HEK293 (cell line): ENCODE results near the gene CORO7.

Experiments used
- CTCF ChIA-PET: fragments of 350-600 bp; formaldehyde crosslinking; extraction: SDS; loops from one replicate; lab custom pipeline; 2021; ENCODE audit warnings: antibody characterized with exemption; lab: Yijun Ruan, JAX
- POLR2A ChIA-PET: fragments of 300-600 bp; formaldehyde crosslinking; extraction: SDS; loops from one replicate; lab custom pipeline; 2020; ENCODE audit warnings: antibody characterized with exemption, inconsistent platforms; lab: Yijun Ruan, JAX
- H3K27ac ChIP-seq: fragments of 200-500 bp; sonication (Bioruptor generic); 2 replicates; pipeline ENCODE4 v1.5.1; 2014; ENCODE audit warnings: low read depth, low read length, control low read depth, inconsistent platforms; ENCODE audit errors: extremely low read depth
- H3K36me3 ChIP-seq, 2 experiments: fragments of 200-500 bp in 1 of 2; sonication (Bioruptor generic) in 1 of 2; 1 replicate in 1 of 2; 2 replicates in 1 of 2; pipeline ENCODE4 v1.5.1; 2014 to 2017; ENCODE audit warnings: inconsistent platforms in 2 of 2, low read length in 2 of 2; ENCODE audit not compliant: control insufficient read depth in 2 of 2, insufficient read depth in 1 of 2
- H3K4me1 ChIP-seq: fragments of 200-500 bp; sonication (Bioruptor generic); 2 replicates; pipeline ENCODE4 v1.5.1; 2014; ENCODE audit warnings: mild to moderate bottlenecking, low read length, inconsistent platforms; ENCODE audit not compliant: control insufficient read depth, insufficient read depth
- H3K4me3 ChIP-seq: 2 replicates; pipeline ENCODE4 v1.5.1; 2011; ENCODE audit warnings: low read depth, mild to moderate bottlenecking, control low read depth, low read length, moderate library complexity
- H3K9me3 ChIP-seq: fragments of 200-500 bp; sonication (Bioruptor generic); 2 replicates; pipeline ENCODE4 v1.5.1; 2014; ENCODE audit warnings: low read depth, low read length, inconsistent platforms; ENCODE audit not compliant: control insufficient read depth, insufficient read depth
- EGR2 ChIP-seq: fragments of 450-650 bp; formaldehyde crosslinking; IDR thresholded peaks from 2 replicates; pipeline ENCODE4 v1.5.1; 2016; ENCODE audit warnings: low read depth, missing biosample characterization, missing genetic modification characterization
- SP2 ChIP-seq: fragments of 450-650 bp; formaldehyde crosslinking; IDR thresholded peaks from 2 replicates; pipeline ENCODE4 v1.5.1; 2016; ENCODE audit warnings: missing biosample characterization, missing genetic modification characterization
- ZBTB21 ChIP-seq: fragments of 450-650 bp; formaldehyde crosslinking; IDR thresholded peaks from 2 replicates; pipeline ENCODE4 v1.5.1; 2017; ENCODE audit warnings: missing biosample characterization, missing genetic modification characterization
- ZNF10 ChIP-seq: fragments of 450-650 bp; formaldehyde crosslinking; IDR thresholded peaks from 2 replicates; pipeline ENCODE4 v1.5.1; 2017; ENCODE audit warnings: missing biosample characterization, missing genetic modification characterization
- ZNF132 ChIP-seq: fragments of 450-650 bp; formaldehyde crosslinking; IDR thresholded peaks from 2 replicates; pipeline ENCODE4 v1.5.1; 2017; ENCODE audit warnings: missing biosample characterization, missing genetic modification characterization, borderline replicate concordance
- ZNF423 ChIP-seq: fragments of 450-650 bp; formaldehyde crosslinking; IDR thresholded peaks from 2 replicates; pipeline ENCODE4 v1.5.1; 2016; ENCODE audit warnings: missing biosample characterization, missing genetic modification characterization
- ZNF660 ChIP-seq: fragments of 450-650 bp; IDR thresholded peaks from 2 replicates; pipeline ENCODE4 v1.5.1; 2018; ENCODE audit warnings: missing biosample characterization, mild to moderate bottlenecking, missing genetic modification characterization
- ZNF670 ChIP-seq: fragments of 450-650 bp; formaldehyde crosslinking; IDR thresholded peaks from 2 replicates; pipeline ENCODE4 v1.5.1; 2016; ENCODE audit warnings: missing biosample characterization, missing genetic modification characterization, low read depth
- ZNF677 ChIP-seq: fragments of 450-650 bp; IDR thresholded peaks from 2 replicates; pipeline ENCODE4 v1.5.0; 2018; ENCODE audit warnings: missing biosample characterization, mild to moderate bottlenecking, missing genetic modification characterization, moderate library complexity
- TF ChIP-seq, protein P1 (sequence below): fragments of 450-650 bp; formaldehyde crosslinking; IDR thresholded peaks from 2 replicates; pipeline ENCODE4 v1.5.1; 2016; ENCODE audit warnings: missing biosample characterization, missing genetic modification characterization
- TF ChIP-seq, protein P2 (sequence below): fragments of 450-650 bp; formaldehyde crosslinking; IDR thresholded peaks from 2 replicates; pipeline ENCODE4 v1.5.1; 2016; ENCODE audit warnings: missing biosample characterization, missing genetic modification characterization
- TF ChIP-seq, protein P3 (sequence below): fragments of 450-650 bp; formaldehyde crosslinking; IDR thresholded peaks from 2 replicates; pipeline ENCODE4 v1.5.1; 2016; ENCODE audit warnings: missing biosample characterization, missing genetic modification characterization, low read depth
- TF ChIP-seq, protein P4 (sequence below): fragments of 450-650 bp; formaldehyde crosslinking; IDR thresholded peaks from 2 replicates; pipeline ENCODE4 v1.5.1; 2016; ENCODE audit warnings: missing biosample characterization, missing genetic modification characterization

CORO7 gene

DNA sequence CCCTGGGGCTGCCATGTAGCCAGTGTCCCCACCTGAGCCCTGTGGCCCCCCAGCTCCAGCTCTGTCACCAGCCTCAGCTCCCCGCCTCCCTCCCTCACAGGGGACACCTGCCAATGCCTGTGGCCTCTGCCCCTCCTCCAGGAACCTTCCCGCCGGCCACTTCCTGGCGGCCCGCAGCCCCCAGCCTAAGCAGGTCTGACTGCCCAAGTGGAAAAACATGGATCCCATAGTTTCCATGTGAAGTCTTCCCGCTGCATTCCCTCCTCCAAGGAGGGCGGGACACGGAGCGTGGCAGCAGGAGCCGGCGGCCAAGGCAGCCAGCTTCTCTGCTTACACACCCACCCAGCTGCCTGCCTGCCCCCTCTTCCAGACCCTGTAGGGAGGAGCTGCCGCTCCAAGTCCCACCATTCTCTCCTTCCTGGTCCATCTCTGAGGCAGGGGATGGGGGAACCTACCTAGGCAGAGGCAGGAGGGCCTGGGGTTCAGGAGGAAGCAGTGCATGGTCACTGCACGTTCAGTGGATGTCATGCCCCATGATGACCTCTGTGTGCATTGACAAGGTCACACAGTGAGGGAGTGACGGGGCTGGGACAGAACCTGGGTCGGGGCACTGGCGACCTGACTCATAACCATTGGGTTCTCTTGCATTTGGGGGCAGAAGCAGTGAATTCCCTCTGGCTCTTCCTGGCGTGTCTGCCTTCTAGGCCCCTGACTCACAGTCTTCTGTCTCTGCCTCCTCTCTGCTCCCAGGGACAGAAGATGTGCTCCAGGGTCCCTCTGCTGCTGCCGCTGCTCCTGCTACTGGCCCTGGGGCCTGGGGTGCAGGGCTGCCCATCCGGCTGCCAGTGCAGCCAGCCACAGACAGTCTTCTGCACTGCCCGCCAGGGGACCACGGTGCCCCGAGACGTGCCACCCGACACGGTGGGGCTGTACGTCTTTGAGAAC is 36.0 kb downstream of the CORO7 start (continued):
- TF ChIP-seq, protein P1, sequence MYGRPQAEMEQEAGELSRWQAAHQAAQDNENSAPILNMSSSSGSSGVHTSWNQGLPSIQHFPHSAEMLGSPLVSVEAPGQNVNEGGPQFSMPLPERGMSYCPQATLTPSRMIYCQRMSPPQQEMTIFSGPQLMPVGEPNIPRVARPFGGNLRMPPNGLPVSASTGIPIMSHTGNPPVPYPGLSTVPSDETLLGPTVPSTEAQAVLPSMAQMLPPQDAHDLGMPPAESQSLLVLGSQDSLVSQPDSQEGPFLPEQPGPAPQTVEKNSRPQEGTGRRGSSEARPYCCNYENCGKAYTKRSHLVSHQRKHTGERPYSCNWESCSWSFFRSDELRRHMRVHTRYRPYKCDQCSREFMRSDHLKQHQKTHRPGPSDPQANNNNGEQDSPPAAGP (tag by site-specific recombination): 0 out of 2 replicates have a peak, but pooled peaks have one; percentile 64
- TF ChIP-seq ZNF10 (tag by site-specific recombination): no peak
- no peak for TF ChIP-seq ZNF423
- TF ChIP-seq EGR2 (tag by site-specific recombination): 0 out of 2 replicates have a peak, but pooled peaks have one; percentile 27
- TF ChIP-seq ZNF132: no peak
- TF ChIP-seq ZBTB21 (tag by site-specific recombination): no peak
- no peak for TF ChIP-seq ZNF660
- TF ChIP-seq, protein P2, sequence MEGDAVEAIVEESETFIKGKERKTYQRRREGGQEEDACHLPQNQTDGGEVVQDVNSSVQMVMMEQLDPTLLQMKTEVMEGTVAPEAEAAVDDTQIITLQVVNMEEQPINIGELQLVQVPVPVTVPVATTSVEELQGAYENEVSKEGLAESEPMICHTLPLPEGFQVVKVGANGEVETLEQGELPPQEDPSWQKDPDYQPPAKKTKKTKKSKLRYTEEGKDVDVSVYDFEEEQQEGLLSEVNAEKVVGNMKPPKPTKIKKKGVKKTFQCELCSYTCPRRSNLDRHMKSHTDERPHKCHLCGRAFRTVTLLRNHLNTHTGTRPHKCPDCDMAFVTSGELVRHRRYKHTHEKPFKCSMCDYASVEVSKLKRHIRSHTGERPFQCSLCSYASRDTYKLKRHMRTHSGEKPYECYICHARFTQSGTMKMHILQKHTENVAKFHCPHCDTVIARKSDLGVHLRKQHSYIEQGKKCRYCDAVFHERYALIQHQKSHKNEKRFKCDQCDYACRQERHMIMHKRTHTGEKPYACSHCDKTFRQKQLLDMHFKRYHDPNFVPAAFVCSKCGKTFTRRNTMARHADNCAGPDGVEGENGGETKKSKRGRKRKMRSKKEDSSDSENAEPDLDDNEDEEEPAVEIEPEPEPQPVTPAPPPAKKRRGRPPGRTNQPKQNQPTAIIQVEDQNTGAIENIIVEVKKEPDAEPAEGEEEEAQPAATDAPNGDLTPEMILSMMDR (tag by site-specific recombination): no peak
- TF ChIP-seq, protein P3, sequence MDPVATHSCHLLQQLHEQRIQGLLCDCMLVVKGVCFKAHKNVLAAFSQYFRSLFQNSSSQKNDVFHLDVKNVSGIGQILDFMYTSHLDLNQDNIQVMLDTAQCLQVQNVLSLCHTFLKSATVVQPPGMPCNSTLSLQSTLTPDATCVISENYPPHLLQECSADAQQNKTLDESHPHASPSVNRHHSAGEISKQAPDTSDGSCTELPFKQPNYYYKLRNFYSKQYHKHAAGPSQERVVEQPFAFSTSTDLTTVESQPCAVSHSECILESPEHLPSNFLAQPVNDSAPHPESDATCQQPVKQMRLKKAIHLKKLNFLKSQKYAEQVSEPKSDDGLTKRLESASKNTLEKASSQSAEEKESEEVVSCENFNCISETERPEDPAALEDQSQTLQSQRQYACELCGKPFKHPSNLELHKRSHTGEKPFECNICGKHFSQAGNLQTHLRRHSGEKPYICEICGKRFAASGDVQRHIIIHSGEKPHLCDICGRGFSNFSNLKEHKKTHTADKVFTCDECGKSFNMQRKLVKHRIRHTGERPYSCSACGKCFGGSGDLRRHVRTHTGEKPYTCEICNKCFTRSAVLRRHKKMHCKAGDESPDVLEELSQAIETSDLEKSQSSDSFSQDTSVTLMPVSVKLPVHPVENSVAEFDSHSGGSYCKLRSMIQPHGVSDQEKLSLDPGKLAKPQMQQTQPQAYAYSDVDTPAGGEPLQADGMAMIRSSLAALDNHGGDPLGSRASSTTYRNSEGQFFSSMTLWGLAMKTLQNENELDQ (tag by site-specific recombination): no peak
- no peak for TF ChIP-seq ZNF677 (tag by site-specific recombination)
- TF ChIP-seq SP2: peak; percentile 54

DNA sequence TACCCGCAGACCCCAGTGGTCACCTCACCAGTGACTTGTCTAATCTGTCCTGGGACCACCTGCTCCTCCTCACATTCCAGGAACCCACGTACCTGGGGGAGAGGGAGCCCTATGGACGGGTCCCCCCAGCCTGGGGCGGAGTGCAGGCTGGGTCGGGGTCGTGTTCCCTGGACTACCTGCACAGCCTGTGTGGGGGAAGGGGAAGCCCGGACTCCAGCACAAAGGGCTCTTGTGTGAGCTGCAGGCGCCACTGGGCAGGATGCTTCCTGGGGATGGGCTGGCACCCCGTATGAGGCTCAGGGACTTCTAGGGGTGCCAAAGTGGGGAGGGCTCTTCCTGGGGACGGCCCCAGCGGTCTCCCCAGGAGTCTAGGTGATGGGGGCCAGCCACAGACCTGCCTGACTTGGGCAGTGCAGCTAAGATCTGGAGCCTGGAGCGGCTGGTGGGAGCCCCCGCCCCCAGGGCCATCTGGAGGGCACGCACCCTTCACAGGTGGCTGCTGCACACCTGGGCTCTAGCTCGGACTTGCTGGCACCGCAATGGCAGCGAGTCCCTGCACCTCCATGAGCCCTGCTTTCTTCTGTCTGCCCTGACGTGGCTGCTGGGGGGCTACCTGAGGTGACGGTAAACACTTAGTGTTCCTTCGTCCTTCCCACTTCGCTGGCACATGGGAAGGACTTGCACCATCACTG is 37.3 kb downstream of the CORO7 start:
- H3K36me3 ChIP-seq: peaks cover 0 to 20% of the 10 kb centered on the region in 2 experiments; a peak in 1 of 3 replicates
- ChIA-PET POLR2A (interaction anchor here (0.6 to 1.2 kb wide), 2 partner anchors 10 to 36 kb away, joined by 3 to 6 read pairs; no protein-coding TSS in a partner anchor), CTCF (interaction anchor here (0.6 to 2.1 kb wide), 5 partner anchors 12 to 386 kb away, joined by 3 to 19 read pairs (median 3); no protein-coding TSS in a partner anchor)
- H3K9me3 ChIP-seq: no peaks in the 10 kb centered on the region
- TF ChIP-seq EGR2 (tag by site-specific recombination) (peak; percentile 37; the same call in 1 of the 2 replicates), ZNF670 (tag by site-specific recombination) (no peak)
- TF ChIP-seq, protein P4, sequence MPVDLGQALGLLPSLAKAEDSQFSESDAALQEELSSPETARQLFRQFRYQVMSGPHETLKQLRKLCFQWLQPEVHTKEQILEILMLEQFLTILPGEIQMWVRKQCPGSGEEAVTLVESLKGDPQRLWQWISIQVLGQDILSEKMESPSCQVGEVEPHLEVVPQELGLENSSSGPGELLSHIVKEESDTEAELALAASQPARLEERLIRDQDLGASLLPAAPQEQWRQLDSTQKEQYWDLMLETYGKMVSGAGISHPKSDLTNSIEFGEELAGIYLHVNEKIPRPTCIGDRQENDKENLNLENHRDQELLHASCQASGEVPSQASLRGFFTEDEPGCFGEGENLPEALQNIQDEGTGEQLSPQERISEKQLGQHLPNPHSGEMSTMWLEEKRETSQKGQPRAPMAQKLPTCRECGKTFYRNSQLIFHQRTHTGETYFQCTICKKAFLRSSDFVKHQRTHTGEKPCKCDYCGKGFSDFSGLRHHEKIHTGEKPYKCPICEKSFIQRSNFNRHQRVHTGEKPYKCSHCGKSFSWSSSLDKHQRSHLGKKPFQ (tag by site-specific recombination): no peak
- H3K4me3 ChIP-seq: no peak overlapping the region
- H3K27ac ChIP-seq: no peak overlapping the region
- H3K4me1 ChIP-seq: 0 out of 2 replicates have a peak, but pooled peaks cover 3% of the 10 kb centered on the region
